ENCODE data around the gene ATRNL1.

Gene ATRNL1

DNA sequence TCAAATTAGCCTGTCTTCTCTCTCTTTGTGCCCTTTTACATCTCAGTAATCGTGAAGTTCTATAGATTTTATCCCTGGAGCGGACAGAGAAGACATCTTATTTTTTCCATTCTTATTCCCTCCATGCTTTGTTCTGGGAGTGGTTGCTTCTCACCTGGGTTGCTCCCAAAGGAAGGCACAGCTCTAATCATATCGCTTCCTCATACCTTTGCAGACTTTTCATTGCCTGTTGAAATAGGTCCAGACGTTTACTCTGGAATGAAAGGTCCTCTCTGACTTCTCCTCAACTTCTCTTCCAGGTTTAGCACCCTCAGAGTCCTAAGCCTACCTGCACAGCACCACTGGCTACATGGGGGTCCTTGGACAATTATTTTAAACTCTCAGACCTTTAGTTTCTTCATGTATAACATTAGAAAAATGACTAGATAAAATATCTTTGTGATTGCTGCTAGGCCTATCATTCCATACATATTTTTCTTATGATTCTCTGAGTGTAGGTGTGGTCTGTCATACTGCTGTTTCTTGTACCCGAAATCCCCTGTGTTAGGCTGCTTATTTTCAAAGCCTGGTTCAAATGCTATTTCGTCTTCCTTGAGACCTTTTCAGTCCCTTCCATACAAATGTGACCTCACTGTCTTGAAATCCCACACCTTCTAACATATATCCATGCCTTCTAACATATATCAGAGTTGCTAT lies 761.7 kb downstream of the ATRNL1 start:
- no peak for DNase-seq

DNA sequence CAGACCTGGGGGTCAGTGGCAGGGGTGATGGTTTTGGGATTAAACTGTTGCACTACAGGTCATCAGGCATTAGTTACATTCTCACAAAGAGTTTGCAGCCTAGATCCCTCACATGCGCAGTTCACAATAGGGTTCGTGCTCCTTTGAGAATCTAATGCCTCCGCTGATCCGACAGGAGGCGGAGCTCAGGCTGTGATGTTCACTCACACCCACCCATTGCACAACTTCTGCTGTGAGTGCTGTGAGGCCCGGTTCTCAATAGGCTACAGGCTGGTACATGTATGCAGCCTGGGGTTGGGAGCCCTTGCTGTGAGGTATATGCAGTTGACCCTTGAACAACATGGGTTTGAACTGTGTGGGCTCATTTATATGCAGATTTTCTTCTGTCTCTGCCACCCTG lies 763.4 kb downstream of the ATRNL1 start:
- DNase-seq: no peak

DNA sequence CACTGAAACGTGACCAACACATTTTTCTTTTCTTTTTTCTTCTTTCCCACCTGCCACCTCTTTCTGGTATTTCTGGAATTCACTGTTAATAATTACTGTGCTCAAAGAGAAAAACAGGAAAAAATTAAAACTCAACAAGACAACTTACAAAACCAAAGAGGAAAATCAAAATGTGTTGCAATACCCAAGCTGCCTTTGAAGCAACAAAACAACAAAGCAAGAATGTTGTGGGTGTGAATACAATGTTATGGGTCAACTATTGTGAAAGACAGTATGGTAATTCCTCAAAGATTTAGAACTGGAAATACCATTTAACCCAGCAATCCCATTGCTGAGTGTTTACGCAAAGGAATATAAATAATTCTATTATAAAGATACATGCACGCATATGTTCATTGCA lies 764.7 kb downstream of the ATRNL1 start:
- no peak for DNase-seq

- no peak for DNase-seq
These were observed 767.3 kb downstream of the ATRNL1 start for GRCh38 chr10:115860182-115861107.

DNA sequence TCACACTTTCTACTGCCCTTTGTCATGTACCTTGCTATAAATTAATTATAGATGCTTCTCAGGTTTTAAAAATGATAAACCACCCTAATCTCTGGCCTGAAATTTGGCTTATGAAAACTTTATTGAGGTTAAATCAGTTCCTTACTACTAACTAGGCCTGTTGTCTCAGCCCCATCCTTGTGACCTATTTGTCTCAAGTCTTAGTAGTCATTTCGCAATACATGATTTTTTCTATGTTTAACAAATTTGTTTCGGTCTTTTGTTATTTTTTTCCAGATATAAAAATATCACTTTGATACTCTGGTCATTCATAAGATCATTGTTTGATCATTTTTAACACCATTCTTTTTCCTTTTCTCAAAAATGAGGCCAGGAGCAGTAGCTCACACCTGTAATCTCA lies 768.3 kb downstream of the ATRNL1 start:
- no peak for DNase-seq

GRCh38 chr10:115861864-115862263 lies 768.7 kb downstream of the ATRNL1 start:
- no peak for DNase-seq

GRCh38 chr10:115866174-115866573 lies 773.0 kb downstream of the ATRNL1 start:
- no peak for DNase-seq

GRCh38 chr10:115866691-115867090 lies 773.5 kb downstream of the ATRNL1 start:
- DNase-seq: no peak

DNA sequence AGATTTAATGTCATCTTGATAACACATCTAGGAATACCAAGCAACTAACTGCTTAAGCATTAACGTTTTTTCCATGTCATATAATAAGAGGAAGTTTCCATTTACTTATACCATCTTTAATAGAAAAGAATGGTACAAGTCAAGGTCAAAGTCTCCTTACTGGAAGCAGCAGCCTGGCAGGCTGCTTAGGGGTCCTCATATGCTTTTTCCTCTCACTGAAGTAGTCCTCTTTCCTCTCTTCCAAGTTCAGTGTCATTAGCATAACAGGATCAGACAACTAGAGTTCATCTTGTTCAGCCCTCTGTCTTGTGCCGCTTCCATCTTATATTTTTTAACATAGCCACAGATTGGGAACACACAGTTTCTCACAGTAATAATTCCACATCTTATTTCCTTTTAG lies 774.1 kb downstream of the ATRNL1 start:
- no peak for DNase-seq

DNA sequence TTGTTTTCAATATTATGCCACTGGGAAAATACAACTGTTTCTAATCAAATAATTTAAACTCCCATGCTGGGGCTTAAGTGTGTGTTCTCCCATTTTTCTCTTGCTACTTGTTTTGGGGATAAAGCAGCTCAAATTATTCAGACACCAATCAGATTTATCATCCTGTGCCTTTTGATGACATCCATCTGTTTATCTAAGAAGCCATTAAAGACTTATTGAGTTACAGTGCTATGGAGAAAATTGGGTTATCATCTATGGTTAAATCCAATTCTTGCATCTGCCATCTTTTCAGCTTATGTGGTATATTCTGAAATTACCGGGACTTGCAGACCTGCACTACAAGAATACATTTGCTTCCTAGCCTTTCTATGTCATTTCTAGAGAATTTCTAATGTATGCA lies 778.7 kb downstream of the ATRNL1 start:
- no peak for DNase-seq

DNA sequence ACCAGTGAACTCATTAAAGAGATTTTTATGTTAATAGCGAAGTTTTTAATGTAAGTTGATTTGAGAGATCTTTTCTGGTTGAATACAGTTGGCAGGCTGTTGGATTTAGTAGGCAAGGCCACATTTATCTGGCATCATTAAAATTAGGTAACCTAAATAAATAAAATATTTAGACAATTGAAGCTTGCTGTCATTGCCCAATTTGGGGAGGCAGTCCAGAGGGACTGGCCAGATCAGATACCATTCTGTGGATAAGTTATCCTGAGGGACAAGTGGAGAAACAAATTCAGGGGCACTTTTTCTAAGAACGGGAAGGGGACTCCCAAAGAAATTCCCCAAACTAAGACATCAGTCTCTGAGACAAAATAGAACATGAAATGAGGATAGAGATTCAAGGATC lies 782.0 kb downstream of the ATRNL1 start:
- no peak for DNase-seq

- no peak for DNase-seq
These were observed 786.4 kb downstream of the ATRNL1 start for GRCh38 chr10:115879372-115880089.

GRCh38 chr10:115882021-115882420 lies 788.9 kb downstream of the ATRNL1 start:
- no peak for DNase-seq

GRCh38 chr10:115883372-115883771 lies 790.2 kb downstream of the ATRNL1 start:
- DNase-seq: no peak

DNA sequence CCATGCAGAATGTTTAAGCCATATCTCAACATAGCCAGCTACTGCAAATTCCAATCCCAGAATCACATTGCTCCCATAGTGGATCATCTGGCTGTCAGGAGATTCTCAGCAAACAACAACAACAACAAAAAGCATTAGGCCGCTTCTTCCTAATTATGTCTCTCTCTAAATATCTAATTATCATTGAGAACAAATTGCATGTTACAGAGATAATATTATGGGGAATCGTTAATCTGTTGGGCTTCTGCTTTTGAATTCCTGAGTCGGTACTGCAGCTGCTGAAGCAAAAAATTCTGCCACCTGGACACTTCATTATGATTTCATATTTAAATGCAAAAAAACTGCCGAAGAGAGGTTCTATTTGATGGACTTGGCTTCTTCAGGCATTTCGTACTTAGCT lies 791.2 kb downstream of the ATRNL1 start:
- no peak for DNase-seq

DNA sequence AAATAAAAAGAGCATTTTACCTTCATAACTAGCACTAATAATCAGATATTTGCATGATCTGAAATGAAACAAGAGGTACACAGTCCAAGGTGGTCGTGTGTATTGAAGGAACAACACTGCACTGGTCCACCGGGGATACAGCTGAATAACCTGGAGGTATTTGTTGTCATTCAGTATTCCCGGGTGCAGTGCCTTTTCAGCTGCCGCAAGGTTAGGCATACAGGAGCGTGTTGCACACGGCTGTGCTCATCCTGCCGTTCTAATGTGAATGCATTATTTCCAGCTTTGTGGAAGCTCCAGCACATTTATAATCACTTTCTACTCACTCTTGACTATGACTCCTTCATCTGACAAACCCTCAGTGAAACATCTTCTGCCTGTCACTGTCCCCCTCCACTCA lies 802.0 kb downstream of the ATRNL1 start:
- DNase-seq: no peak

DNA sequence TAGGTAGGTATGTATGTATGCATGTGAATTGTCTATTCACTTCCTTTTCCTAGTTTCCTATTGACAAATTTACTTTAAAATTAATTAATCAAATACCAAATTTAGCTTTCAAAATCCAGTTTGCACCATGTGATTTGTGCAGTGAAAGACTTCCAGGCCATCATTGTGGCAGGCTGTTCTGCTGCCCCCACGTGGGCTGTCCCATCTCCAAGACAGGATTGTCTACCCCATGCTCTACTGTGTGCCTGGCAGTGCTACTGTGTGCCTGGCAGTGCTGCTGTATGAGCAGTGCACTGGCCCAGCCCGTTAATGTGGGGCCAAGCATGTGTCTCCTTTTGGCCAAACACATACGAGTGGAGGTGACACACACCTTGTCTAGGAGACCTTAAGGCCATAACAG lies 805.1 kb downstream of the ATRNL1 start:
- DNase-seq: no peak

DNA sequence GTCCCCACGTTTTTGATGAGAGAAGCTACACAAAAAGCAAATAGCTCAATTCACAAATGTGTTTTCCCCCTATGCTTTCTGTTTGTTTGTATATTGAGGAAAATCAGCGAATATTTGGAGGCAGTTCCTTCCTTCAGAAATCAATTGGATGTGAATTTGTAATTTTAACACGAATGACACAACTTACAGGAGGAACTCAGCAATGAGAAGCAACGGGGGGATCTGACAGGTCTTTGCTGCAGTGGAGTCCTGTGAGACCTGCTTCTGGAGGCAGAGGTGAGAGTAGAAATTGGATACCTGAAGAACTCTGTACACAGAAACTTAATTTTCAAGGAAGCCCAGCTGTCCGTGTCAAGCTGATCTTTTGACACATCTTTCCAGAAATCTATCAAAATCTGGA lies 809.4 kb downstream of the ATRNL1 start:
- DNase-seq: no peak

GRCh38 chr10:115903207-115903606 lies 810.0 kb downstream of the ATRNL1 start:
- DNase-seq: no peak

GRCh38 chr10:115903845-115904244 lies 810.7 kb downstream of the ATRNL1 start:
- DNase-seq: no peak

DNA sequence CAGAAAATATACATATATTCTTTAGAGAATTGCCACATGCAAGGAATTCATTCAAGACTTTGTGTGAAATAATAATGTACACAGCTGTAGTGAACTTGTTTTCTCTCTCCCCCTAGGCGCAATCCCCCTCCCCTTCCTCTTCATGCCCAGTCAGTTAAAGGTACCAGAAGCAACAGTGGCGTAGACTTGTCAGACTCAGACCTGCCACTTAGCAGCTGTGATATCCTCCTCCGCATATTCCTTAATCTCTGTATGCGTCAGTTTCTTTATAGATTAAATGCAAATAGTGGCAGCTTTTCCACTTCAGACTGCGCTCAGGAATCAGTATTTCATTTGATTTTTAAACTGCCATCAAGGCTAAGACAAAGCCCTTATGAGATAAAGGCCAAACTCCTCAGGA lies 815.9 kb downstream of the ATRNL1 start:
- DNase-seq: no peak

DNA sequence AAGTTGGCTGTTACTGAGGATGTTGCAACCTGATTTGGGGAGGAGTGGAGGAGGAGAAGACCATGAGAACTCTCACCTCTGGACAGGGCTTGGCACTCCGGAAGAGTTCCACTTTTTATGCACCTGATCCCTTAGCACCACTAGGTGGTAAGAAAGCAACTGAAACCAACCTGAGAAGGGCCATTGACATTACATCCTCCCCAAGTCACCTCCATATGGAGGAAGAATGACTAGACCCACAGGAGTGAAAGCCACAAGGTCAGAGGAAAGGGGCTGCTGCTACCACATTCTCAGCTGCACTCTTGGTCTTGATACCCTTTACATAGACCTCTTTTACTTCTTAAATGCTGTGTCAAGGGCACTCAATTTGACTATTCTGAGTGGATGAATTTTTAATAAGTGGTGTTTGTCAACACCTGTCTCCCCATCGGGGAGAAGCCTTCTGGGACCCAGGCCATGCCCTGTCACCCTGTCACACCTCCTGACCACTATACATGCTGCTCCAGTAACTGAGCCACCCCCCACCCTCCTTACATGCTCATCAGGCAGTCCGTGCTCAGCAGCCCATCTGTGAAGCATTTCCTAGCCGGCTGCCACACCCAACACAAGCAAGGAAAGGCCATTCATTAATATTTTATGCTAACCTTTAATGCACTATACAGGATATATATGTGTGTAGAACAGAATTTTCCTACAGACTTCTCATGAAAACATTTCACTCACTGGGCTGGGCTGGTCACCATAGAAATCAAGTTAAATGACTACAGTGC lies 817.0 kb downstream of the ATRNL1 start:
- no peak for DNase-seq

DNA sequence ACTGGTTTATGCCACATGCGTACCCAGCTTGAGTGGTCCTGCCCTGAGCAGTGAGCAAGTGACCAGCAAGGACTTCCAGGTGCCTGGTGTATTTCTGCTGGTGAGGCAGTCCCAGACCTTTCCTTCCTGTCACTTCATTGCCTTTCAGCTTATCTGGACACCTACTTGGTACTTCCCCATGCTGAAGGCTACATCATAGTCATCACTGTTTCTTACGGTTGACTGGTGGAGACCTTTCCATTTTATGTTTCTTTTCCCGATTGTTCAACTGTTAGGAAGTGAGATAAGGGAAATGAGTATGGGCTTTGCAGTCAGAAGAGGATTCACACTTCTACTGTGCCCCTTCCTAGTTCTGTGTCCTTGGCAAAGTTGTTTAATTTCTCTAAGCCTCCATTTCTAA lies 821.3 kb downstream of the ATRNL1 start:
- DNase-seq: no peak

Measured in OCI-M1 (cell line).